HepG2 (cell line): Measurements from ENCODE around the gene ASAP2. TPM values are rescaled to one million over a fixed set of nuclear protein-coding genes. Genes with fewer than 3 reads are reported as not detected.
A peak's percentile ranks its signal among the peaks of the same experiment; 100 is the strongest.

ENCODE experiments used
- MED1 ChIP-seq: sonication (generic); formaldehyde crosslinking; IDR thresholded peaks from 2 replicates; pipeline ENCODE4 v1.4.0; 2020; ENCODE audit warnings: missing genetic modification reagents
- MEF2D ChIP-seq: sonication (generic); formaldehyde crosslinking; IDR thresholded peaks from 2 replicates; pipeline ENCODE4 v1.5.1; 2020; ENCODE audit warnings: mild to moderate bottlenecking, missing genetic modification reagents
- POLR2AphosphoS2 ChIP-seq: IDR thresholded peaks from 2 replicates; pipeline ENCODE4 v1.6.1; 2011; ENCODE audit warnings: low read depth, low read length, improper control_type of control experiment
- SALL2 ChIP-seq: sonication (generic); formaldehyde crosslinking; IDR thresholded peaks from 2 replicates; pipeline ENCODE4 v1.8.1; 2023; ENCODE audit warnings: mild to moderate bottlenecking, missing genetic modification reagents, inconsistent platforms
- TBL1XR1 ChIP-seq: fragments of 150-350 bp; IDR thresholded peaks from 2 replicates; pipeline ENCODE4 v1.6.1; 2014; ENCODE audit warnings: borderline replicate concordance, low read length; ENCODE audit not compliant: partially characterized antibody
- TBX3 ChIP-seq: fragments of 450-650 bp; IDR thresholded peaks from 2 replicates; pipeline ENCODE4 v1.6.1; 2017; ENCODE audit warnings: antibody characterized with exemption, mild to moderate bottlenecking, inconsistent platforms, borderline replicate concordance
- ZHX1 ChIP-seq: sonication (generic); formaldehyde crosslinking; IDR thresholded peaks from 2 replicates; pipeline ENCODE4 v1.8.1; 2022; ENCODE audit warnings: low read depth, mild to moderate bottlenecking, missing genetic modification reagents
- ZNF12 ChIP-seq: sonication (generic); formaldehyde crosslinking; IDR thresholded peaks from 2 replicates; pipeline ENCODE4 v1.5.0; 2020; ENCODE audit warnings: missing genetic modification reagents
- ZNF296 ChIP-seq: sonication (generic); formaldehyde crosslinking; conservative IDR thresholded peaks from 2 replicates; pipeline ENCODE4 v1.5.0; 2020; ENCODE audit warnings: mild to moderate bottlenecking, missing genetic modification reagents
- ZNF431 ChIP-seq: sonication (generic); formaldehyde crosslinking; IDR thresholded peaks from 2 replicates; pipeline ENCODE4 v1.9.0; 2022; ENCODE audit warnings: missing genetic modification reagents, low read depth, mild to moderate bottlenecking, borderline replicate concordance
- ZNF484 ChIP-seq: sonication (generic); formaldehyde crosslinking; IDR thresholded peaks from 2 replicates; pipeline ENCODE4 v1.5.1; 2020; ENCODE audit warnings: mild to moderate bottlenecking, low read depth, missing genetic modification reagents, borderline replicate concordance
- ZNF629 ChIP-seq: sonication (generic); formaldehyde crosslinking; conservative IDR thresholded peaks from 2 replicates; pipeline ENCODE4 v1.5.0; 2020; ENCODE audit warnings: missing genetic modification reagents
- ZNF652 ChIP-seq: IDR thresholded peaks from 2 replicates; pipeline ENCODE4 v1.6.1; 2016; ENCODE audit warnings: low read depth, borderline replicate concordance
- ZNF772 ChIP-seq: sonication (generic); formaldehyde crosslinking; IDR thresholded peaks from 2 replicates; pipeline ENCODE4 v1.5.0; 2020; ENCODE audit warnings: mild to moderate bottlenecking, missing genetic modification reagents
- ZNF773 ChIP-seq: sonication (generic); formaldehyde crosslinking; IDR thresholded peaks from 2 replicates; pipeline ENCODE4 v1.4.0; 2020; ENCODE audit warnings: missing genetic modification reagents, borderline replicate concordance
- ZNF841 ChIP-seq: sonication (generic); formaldehyde crosslinking; IDR thresholded peaks from 2 replicates; pipeline ENCODE4 v1.8.1; 2023; ENCODE audit warnings: missing genetic modification reagents, borderline replicate concordance
- ZSCAN20 ChIP-seq: sonication (generic); formaldehyde crosslinking; IDR thresholded peaks from 2 replicates; pipeline ENCODE4 v1.4.0; 2020; ENCODE audit warnings: missing genetic modification reagents, mild to moderate bottlenecking, borderline replicate concordance
- polyA plus RNA-seq, 8 experiments: library from polyadenylated mRNA; depleted of rRNA in 3 of 8; stranded (reverse) in 7 of 8; unstranded in 1 of 8; fragments of >200 nt; fragmentation: Illumina TruSeq in 4 of 8; extraction: Trizol in 4 of 8; gene quantifications; 2 replicates each; pipeline versions ENCODE4 v1.2.1 to v1.2.3, GENCODE V29; 2011 to 2016; ENCODE audit warnings: low read depth in 4 of 8, missing spikeins in 1 of 8, mixed read lengths in 1 of 8; ENCODE audit not compliant: insufficient read depth in 1 of 8
- total RNA-seq, 5 experiments: library from RNA; depleted of rRNA; stranded (reverse); fragments of >200 nt; fragmentation: Illumina TruSeq; extraction: Trizol; gene quantifications; 2 replicates each; pipeline ENCODE4 v1.2.3, GENCODE V29; 2016; ENCODE audit warnings: low read depth in 1 of 5
- TF ChIP-seq, protein P1 (sequence below): sonication (generic); formaldehyde crosslinking; IDR thresholded peaks from 2 replicates; pipeline ENCODE4 v1.8.1; 2023; ENCODE audit warnings: mild to moderate bottlenecking, missing genetic modification reagents
- TF ChIP-seq, protein P2 (sequence below): IDR thresholded peaks from 2 replicates; pipeline ENCODE4 v1.6.1; 2016
- TF ChIP-seq, protein P3 (sequence below): sonication (generic); formaldehyde crosslinking; IDR thresholded peaks from 2 replicates; pipeline ENCODE4 v1.4.0; 2020; ENCODE audit warnings: missing genetic modification reagents, borderline replicate concordance

ASAP2 gene
- total and polyA plus RNA-seq, 2 of the 13 experiments (the other 11 are each of a cell fraction or from before 2014, with no cell fraction given): 7.3 to 22.3 TPM

DNA sequence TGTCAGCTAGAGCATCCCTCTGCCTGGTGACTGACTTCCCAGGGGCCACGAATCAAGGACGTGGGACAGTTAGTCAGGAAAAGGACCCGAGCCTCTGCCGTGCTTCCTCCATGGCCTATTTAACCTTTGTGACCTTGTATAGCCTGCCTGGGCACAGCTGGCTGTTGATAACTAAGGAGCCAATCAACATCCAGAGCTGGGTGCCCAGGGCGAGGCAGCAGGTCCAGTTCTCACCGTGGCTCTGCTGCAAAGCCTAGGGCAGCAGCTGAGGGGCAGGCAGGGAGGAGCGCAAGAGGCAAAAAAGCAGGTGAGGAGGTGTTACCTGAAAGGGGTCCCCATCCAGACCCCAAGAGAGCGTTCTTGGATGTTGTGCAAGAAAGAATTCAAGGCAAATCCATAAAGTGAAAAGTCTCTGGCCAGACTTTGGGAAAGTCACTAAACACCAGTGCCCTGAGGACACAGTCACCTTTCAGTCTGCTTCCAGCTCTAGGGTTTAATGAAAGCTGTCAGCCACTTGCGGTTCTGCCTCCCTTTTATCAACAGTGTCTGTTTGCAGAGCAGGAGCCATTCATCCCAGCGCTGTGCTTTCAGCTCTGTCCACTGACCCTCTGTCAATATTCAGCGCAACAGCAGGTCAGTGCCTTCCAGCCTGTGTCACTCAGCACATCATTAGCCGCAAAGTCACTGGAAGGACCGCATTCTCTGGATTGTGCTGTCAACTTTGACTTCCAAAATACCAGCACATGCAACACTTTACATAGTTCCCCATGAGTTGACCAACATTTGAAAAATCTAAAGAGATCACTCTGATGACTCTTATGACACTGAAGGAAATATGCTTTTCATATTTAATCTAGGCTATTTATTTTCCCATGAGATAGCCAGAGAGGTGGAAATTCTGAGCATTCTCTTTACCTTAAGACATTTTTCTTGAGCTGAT is 38.6 kb upstream of the ASAP2 start (continued):
- TF ChIP-seq ZHX1 (CRISPR knock-in tag) (peak; percentile 78; the same call in 1 of the 2 replicates), SALL2 (CRISPR knock-in tag) (no peak), ZNF431 (no peak), ZNF484 (no peak; the same call in 1 of the 2 replicates), ZNF12 (CRISPR knock-in tag) (peak; percentile 82), MEF2D (CRISPR knock-in tag) (peak; percentile 67), POLR2AphosphoS2 (no peak), ZNF841 (CRISPR knock-in tag) (no peak), ZSCAN20 (no peak), TBL1XR1 (peak; percentile 45), ZNF772 (CRISPR knock-in tag) (no peak; the same call in 1 of the 2 replicates), TBX3 (peak; percentile 65; the same call in 1 of the 2 replicates), ZNF296 (CRISPR knock-in tag) (no peak), ZNF629 (0 out of 2 replicates have a peak, but pooled peaks have one; percentile 43), ZNF652 (CRISPR knock-in tag) (no peak), ZNF773 (CRISPR knock-in tag) (no peak), MED1 (CRISPR knock-in tag) (peak; percentile 80)
- TF ChIP-seq, protein P1, sequence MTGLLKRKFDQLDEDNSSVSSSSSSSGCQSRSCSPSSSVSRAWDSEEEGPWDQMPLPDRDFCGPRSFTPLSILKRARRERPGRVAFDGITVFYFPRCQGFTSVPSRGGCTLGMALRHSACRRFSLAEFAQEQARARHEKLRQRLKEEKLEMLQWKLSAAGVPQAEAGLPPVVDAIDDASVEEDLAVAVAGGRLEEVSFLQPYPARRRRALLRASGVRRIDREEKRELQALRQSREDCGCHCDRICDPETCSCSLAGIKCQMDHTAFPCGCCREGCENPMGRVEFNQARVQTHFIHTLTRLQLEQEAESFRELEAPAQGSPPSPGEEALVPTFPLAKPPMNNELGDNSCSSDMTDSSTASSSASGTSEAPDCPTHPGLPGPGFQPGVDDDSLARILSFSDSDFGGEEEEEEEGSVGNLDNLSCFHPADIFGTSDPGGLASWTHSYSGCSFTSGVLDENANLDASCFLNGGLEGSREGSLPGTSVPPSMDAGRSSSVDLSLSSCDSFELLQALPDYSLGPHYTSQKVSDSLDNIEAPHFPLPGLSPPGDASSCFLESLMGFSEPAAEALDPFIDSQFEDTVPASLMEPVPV (CRISPR knock-in tag): 0 out of 2 replicates have a peak, but pooled peaks have one; percentile 55
- TF ChIP-seq, protein P2, sequence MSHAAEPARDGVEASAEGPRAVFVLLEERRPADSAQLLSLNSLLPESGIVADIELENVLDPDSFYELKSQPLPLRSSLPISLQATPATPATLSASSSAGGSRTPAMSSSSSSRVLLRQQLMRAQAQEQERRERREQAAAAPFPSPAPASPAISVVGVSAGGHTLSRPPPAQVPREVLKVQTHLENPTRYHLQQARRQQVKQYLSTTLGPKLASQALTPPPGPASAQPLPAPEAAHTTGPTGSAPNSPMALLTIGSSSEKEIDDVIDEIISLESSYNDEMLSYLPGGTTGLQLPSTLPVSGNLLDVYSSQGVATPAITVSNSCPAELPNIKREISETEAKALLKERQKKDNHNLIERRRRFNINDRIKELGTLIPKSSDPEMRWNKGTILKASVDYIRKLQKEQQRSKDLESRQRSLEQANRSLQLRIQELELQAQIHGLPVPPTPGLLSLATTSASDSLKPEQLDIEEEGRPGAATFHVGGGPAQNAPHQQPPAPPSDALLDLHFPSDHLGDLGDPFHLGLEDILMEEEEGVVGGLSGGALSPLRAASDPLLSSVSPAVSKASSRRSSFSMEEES: peak; percentile 71; the same call in 1 of the 2 replicates
- TF ChIP-seq, protein P3, sequence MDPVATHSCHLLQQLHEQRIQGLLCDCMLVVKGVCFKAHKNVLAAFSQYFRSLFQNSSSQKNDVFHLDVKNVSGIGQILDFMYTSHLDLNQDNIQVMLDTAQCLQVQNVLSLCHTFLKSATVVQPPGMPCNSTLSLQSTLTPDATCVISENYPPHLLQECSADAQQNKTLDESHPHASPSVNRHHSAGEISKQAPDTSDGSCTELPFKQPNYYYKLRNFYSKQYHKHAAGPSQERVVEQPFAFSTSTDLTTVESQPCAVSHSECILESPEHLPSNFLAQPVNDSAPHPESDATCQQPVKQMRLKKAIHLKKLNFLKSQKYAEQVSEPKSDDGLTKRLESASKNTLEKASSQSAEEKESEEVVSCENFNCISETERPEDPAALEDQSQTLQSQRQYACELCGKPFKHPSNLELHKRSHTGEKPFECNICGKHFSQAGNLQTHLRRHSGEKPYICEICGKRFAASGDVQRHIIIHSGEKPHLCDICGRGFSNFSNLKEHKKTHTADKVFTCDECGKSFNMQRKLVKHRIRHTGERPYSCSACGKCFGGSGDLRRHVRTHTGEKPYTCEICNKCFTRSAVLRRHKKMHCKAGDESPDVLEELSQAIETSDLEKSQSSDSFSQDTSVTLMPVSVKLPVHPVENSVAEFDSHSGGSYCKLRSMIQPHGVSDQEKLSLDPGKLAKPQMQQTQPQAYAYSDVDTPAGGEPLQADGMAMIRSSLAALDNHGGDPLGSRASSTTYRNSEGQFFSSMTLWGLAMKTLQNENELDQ (CRISPR knock-in tag): no peak
